ENCODE data around the gene DLG2.

The DLG2 gene

DNA sequence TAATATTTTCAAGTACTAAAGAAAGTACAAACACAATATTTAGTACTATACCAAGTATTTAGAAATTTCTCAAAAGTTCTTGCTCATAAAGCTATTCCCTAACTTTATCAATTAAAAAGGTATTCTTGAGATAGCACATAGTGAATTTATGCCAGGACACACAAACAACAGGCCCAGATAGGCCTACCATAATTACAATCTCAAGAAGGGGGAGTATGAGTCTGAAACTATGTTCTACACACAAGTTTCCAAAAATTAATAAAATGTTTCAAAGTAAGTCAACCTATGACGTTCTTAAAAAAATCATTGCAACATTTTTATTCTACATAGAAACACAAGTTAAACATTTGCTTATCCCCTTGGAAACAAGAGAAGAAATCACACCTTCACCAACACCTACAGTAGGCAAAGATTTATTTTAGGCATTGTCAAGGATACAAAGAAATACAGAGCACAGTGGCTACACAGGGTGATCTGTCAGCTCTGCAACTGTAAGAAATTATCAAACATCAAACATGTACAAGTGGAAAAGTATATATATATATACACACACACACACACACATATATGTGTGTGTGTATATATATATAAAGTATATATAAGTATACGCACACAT, 1497.1 kb downstream of the DLG2 start:
- no peak overlapping the region for H3K4me3 ChIP-seq (ENCODE audit: low read depth, low read length)
- no peak for DNase-seq
- H3K27ac ChIP-seq, result no peak overlapping the region
- TF ChIP-seq CTCF (IDR thresholded peaks at IDR 0.05; ENCODE audit: low read depth, low read length), result no peak
- no peaks in the 10 kb centered on the region for H3K27me3 ChIP-seq (ENCODE audit: insufficient read depth, low read depth, severe bottlenecking)
- no peaks in the 10 kb centered on the region for H3K36me3 ChIP-seq
- no peaks in the 10 kb centered on the region for H3K9me3 ChIP-seq (ENCODE audit: severe bottlenecking)

DNA sequence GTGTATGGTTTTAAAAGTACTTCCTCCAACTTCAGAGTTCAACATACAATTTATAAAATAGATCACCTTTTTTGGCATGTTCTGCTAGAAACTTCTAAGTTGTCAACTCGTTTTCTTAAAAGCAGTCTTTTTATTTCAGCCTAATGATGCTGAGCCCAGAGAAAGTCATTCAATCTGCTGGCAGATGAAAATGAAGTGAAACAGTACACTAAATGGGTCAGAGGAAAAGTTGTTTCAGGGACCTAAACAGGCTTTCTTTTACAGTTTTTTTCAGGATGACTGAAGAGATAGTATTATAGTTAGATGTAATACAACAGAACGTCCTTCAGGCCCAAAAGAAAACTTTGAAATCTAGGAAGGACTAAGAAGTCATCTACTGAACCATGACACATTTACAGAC, 1498.3 kb downstream of the DLG2 start:
- Histone ChIP-seq H3K9me3 (ENCODE audit: severe bottlenecking) (no peaks in the 10 kb centered on the region), H3K27ac (no peak overlapping the region), H3K36me3 (no peaks in the 10 kb centered on the region), H3K27me3 (ENCODE audit: insufficient read depth, low read depth, severe bottlenecking) (no peaks in the 10 kb centered on the region), H3K4me3 (ENCODE audit: low read depth, low read length) (no peak overlapping the region)
- no peak for TF ChIP-seq CTCF (IDR thresholded peaks at IDR 0.05; ENCODE audit: low read depth, low read length)
- no peak for DNase-seq

GRCh38 chr11:84117394-84117793, 1509.8 kb downstream of the DLG2 start:
- Histone ChIP-seq H3K36me3 (no peaks in the 10 kb centered on the region), H3K27me3 (ENCODE audit: insufficient read depth, low read depth, severe bottlenecking) (no peaks in the 10 kb centered on the region), H3K4me3 (ENCODE audit: low read depth, low read length) (no peak overlapping the region), H3K27ac (no peak overlapping the region), H3K9me3 (ENCODE audit: severe bottlenecking) (no peaks in the 10 kb centered on the region)
- no peak for TF ChIP-seq CTCF (IDR thresholded peaks at IDR 0.05; ENCODE audit: low read depth, low read length)
- no peak for DNase-seq

- Histone ChIP-seq H3K4me3 (ENCODE audit: low read depth, low read length) (no peak overlapping the region), H3K27ac (no peak overlapping the region)
These were observed 1520.6 kb downstream of the DLG2 start for GRCh38 chr11:84106541-84106940.

DNA sequence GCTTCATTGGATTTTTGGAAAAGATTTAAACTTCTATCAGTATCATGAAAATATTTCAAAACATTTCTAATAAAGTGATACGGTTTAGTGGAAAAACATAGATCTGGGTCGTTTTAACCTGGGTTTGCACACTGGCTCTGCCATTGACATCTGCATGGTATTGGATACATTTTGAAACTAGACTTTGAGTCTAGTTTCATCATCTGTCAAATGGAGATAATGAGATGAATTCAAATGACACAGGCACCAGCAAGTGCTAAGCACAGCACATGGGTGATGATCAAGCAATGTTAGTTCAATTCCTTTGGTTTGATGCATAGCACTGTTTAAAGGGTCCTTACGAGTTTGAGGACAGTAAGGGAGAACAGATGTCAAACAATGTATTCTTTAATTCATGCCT, 1522.0 kb downstream of the DLG2 start:
- H3K36me3 ChIP-seq, result no peaks in the 10 kb centered on the region
- no peak overlapping the region for H3K27ac ChIP-seq
- no peak for TF ChIP-seq CTCF (IDR thresholded peaks at IDR 0.05; ENCODE audit: low read depth, low read length)
- no peaks in the 10 kb centered on the region for H3K27me3 ChIP-seq (ENCODE audit: insufficient read depth, low read depth, severe bottlenecking)
- no peak overlapping the region for H3K4me3 ChIP-seq (ENCODE audit: low read depth, low read length)
- no peaks in the 10 kb centered on the region for H3K9me3 ChIP-seq (ENCODE audit: severe bottlenecking)
- no peak for DNase-seq

More at GRCh38 chr11:84106541-84106940, 1520.6 kb downstream of the DLG2 start:
- Histone ChIP-seq H3K36me3 (no peaks in the 10 kb centered on the region), H3K9me3 (ENCODE audit: severe bottlenecking) (no peaks in the 10 kb centered on the region), H3K27me3 (ENCODE audit: insufficient read depth, low read depth, severe bottlenecking) (no peaks in the 10 kb centered on the region)
- no peak for TF ChIP-seq CTCF (IDR thresholded peaks at IDR 0.05; ENCODE audit: low read depth, low read length)
- DNase-seq, result no peak

DNA sequence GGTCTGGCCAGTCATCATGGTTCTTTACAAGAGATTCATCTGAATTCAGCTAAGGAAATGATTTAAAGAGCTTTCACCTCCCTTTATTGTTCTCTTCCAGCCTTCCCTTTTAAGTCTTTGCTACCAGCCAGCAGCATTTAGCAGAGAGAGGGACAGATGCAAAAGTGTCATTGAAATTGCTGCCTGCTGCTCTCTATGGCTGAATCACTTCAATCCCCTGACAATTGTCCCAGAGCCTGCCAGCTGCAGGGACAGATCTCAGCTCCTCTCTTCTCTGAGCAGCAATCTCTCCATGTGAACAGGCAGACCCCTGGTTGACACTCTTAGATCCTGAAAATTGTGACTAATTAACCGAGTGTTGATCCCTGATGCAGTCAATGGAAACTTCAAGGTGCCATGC, 1524.0 kb downstream of the DLG2 start:
- H3K27me3 ChIP-seq (ENCODE audit: insufficient read depth, low read depth, severe bottlenecking), result no peaks in the 10 kb centered on the region
- no peak overlapping the region for H3K27ac ChIP-seq
- no peaks in the 10 kb centered on the region for H3K9me3 ChIP-seq (ENCODE audit: severe bottlenecking)
- H3K4me3 ChIP-seq (ENCODE audit: low read depth, low read length), result no peak overlapping the region
- H3K36me3 ChIP-seq, result no peaks in the 10 kb centered on the region
- no peak for DNase-seq
- no peak for TF ChIP-seq CTCF (IDR thresholded peaks at IDR 0.05; ENCODE audit: low read depth, low read length)

Measured in WERI-Rb-1 (cell line).